Measurements from ENCODE around the gene VCX3A. TPM values are rescaled to one million over a fixed set of nuclear protein-coding genes. Genes with fewer than 3 reads are reported as not detected.

Gene VCX3A
- total and polyA plus RNA-seq, 12 donors: not detected

GRCh38 chrX:6550999-6551398, 16.1 kb upstream of the VCX3A start:
- TF ChIP-seq CTCF (IDR thresholded peaks at IDR 0.05): no peak
- no peak for DNase-seq
- H3K4me3 ChIP-seq: no peak overlapping the region
- H3K9me3 ChIP-seq: peaks cover 0 to 13% (median 0%) of the 10 kb centered on the region in 11 donors
- H3K27me3 ChIP-seq: no peaks in the 10 kb centered on the region
- H3K27ac ChIP-seq: no peak overlapping the region
- H3K36me3 ChIP-seq: no peaks in the 10 kb centered on the region
- H3K4me1 ChIP-seq: no peaks in the 10 kb centered on the region
- intact Hi-C loops (cut with DNase I): no loop called here
- ATAC-seq: no peak
- 75 to 76% methylated on average over 8 of the region's 8 CpGs for WGBS, 2 donors

- H3K4me1 ChIP-seq: no peaks in the 10 kb centered on the region
- no peaks in the 10 kb centered on the region for H3K27me3 ChIP-seq
- H3K4me3 ChIP-seq: no peak overlapping the region
- no peak overlapping the region for H3K27ac ChIP-seq
- intact Hi-C loops (cut with DNase I): no loop called here
- H3K9me3 ChIP-seq: peaks cover 0 to 24% (median 0%) of the 10 kb centered on the region in 11 donors
- DNase-seq (no peak), ATAC-seq (no peak)
- no peaks in the 10 kb centered on the region for H3K36me3 ChIP-seq
- WGBS, 2 donors: 71 to 81% methylated on average over 5 of the region's 5 CpGs
- TF ChIP-seq CTCF (IDR thresholded peaks at IDR 0.05): no peak
These were observed 10.8 kb upstream of the VCX3A start for GRCh38 chrX:6545712-6546111.

GRCh38 chrX:6526564-6527136, 8.3 kb downstream of the VCX3A start:
- H3K4me1 ChIP-seq: no peaks in the 10 kb centered on the region
- no peak for DNase-seq
- H3K4me3 ChIP-seq: no peak overlapping the region
- intact Hi-C loops (cut with DNase I): no loop called here
- no peaks in the 10 kb centered on the region for H3K27me3 ChIP-seq
- no peaks in the 10 kb centered on the region for H3K36me3 ChIP-seq
- no peak overlapping the region for H3K27ac ChIP-seq
- WGBS, 2 donors: 85 to 88% methylated on average over 3 of the region's 3 CpGs
- TF ChIP-seq CTCF (IDR thresholded peaks at IDR 0.05): no peak
- peaks cover 0 to 13% (median 0%) of the 10 kb centered on the region in 11 donors for H3K9me3 ChIP-seq
- no peak for ATAC-seq

GRCh38 chrX:6517376-6517775, 17.5 kb downstream of the VCX3A start:
- Histone ChIP-seq H3K36me3 (no peaks in the 10 kb centered on the region), H3K4me3 (no peak overlapping the region), H3K9me3 (peaks cover 0 to 15% (median 0%) of the 10 kb centered on the region in 11 donors), H3K27me3 (no peaks in the 10 kb centered on the region), H3K4me1 (no peaks in the 10 kb centered on the region), H3K27ac (no peak overlapping the region)
- 83 to 85% methylated on average over 6 of the region's 6 CpGs for WGBS, 2 donors
- DNase-seq: no peak
- ATAC-seq: no peak
- intact Hi-C loops (cut with DNase I): no loop called here
- no peak for TF ChIP-seq CTCF (IDR thresholded peaks at IDR 0.05)

Measured in heart right ventricle (tissue), 16 donors.